Measurements from ENCODE around the gene LCT.

LCT gene

GRCh38 chr2:135783439-135783838, 53.5 kb downstream of the LCT start:
- H3K36me3 ChIP-seq (ENCODE audit: control insufficient read depth in 4 of 4, insufficient read depth in 4 of 4, low read length in 3 of 4), result peaks cover 28 to 93% (median 61%) of the 10 kb centered on the region in 4 experiments

GRCh38 chr2:135782231-135782630, 54.8 kb downstream of the LCT start:
- ChIA-PET POLR2A (no interaction called here), CTCF (interaction anchor here (1.0 to 4.6 kb wide), 6 partner anchors 9 to 93 kb away, joined by 3 to 26 read pairs (median 4); no protein-coding TSS in a partner anchor)
- no CpG with 5 or more reads among the region's 2 CpGs for WGBS (ENCODE audit: insufficient coverage)
- no peak for DNase-seq
- Histone ChIP-seq H3K27me3 (replicated peaks in 2 of 5; ENCODE audit: control insufficient read depth in 4 of 5, insufficient read depth in 5 of 5, low read length in 4 of 5) (no peaks in the 10 kb centered on the region), H3K27ac (ENCODE audit: insufficient read depth in 1 of 2, low read depth in 1 of 2, low read length in 2 of 2, poor library complexity in 1 of 2, severe bottlenecking in 2 of 2) (no peak overlapping the region), H3K9me3 (ENCODE audit: control extremely low read depth in 1 of 5, control insufficient read depth in 4 of 5, insufficient read depth in 2 of 5, low read depth in 1 of 5, low read length in 4 of 5) (peaks cover 0 to 3% (median 0%) of the 10 kb centered on the region in 5 experiments), H3K4me3 (ENCODE audit: control insufficient read depth in 1 of 7, extremely low read depth in 1 of 7, insufficient read depth in 4 of 7, low read depth in 2 of 7, low read length in 6 of 7) (no peak overlapping the region), H3K36me3 (ENCODE audit: control insufficient read depth in 4 of 4, insufficient read depth in 4 of 4, low read length in 3 of 4) (peaks cover 23 to 88% (median 58%) of the 10 kb centered on the region in 4 experiments), H3K4me1 (ENCODE audit: control extremely low read depth in 1 of 4, control insufficient read depth in 4 of 4, insufficient read depth in 4 of 4, low read length in 3 of 4) (no peaks in the 10 kb centered on the region)

More at GRCh38 chr2:135783439-135783838, 53.5 kb downstream of the LCT start:
- peaks cover 0 to 3% (median 0%) of the 10 kb centered on the region in 5 experiments for H3K9me3 ChIP-seq (ENCODE audit: control extremely low read depth in 1 of 5, control insufficient read depth in 4 of 5, insufficient read depth in 2 of 5, low read depth in 1 of 5, low read length in 4 of 5)
- H3K4me3 ChIP-seq (ENCODE audit: control insufficient read depth in 1 of 7, extremely low read depth in 1 of 7, insufficient read depth in 4 of 7, low read depth in 2 of 7, low read length in 6 of 7), result no peak overlapping the region
- H3K27ac ChIP-seq (ENCODE audit: insufficient read depth in 1 of 2, low read depth in 1 of 2, low read length in 2 of 2, poor library complexity in 1 of 2, severe bottlenecking in 2 of 2), result no peak overlapping the region
- CTCF ChIA-PET, result interaction anchor here (3.4 to 4.6 kb wide), 2 partner anchors 8 to 15 kb away, joined by 9 to 26 read pairs; no protein-coding TSS in a partner anchor
- H3K4me1 ChIP-seq (ENCODE audit: control extremely low read depth in 1 of 4, control insufficient read depth in 4 of 4, insufficient read depth in 4 of 4, low read length in 3 of 4), result no peaks in the 10 kb centered on the region
- no peaks in the 10 kb centered on the region for H3K27me3 ChIP-seq (replicated peaks in 2 of 5; ENCODE audit: control insufficient read depth in 4 of 5, insufficient read depth in 5 of 5, low read length in 4 of 5)
- POLR2A ChIA-PET, result no interaction called here
- DNase-seq, result no peak
- no CpG with 5 or more reads among the region's 3 CpGs for WGBS (ENCODE audit: insufficient coverage)

- Histone ChIP-seq H3K27me3 (replicated peaks in 2 of 5; ENCODE audit: control insufficient read depth in 4 of 5, insufficient read depth in 5 of 5, low read length in 4 of 5) (no peaks in the 10 kb centered on the region), H3K36me3 (ENCODE audit: control insufficient read depth in 4 of 4, insufficient read depth in 4 of 4, low read length in 3 of 4) (peaks cover 38 to 86% (median 63%) of the 10 kb centered on the region in 4 experiments), H3K27ac (ENCODE audit: insufficient read depth in 1 of 2, low read depth in 1 of 2, low read length in 2 of 2, poor library complexity in 1 of 2, severe bottlenecking in 2 of 2) (no peak overlapping the region), H3K4me3 (ENCODE audit: control insufficient read depth in 1 of 7, extremely low read depth in 1 of 7, insufficient read depth in 4 of 7, low read depth in 2 of 7, low read length in 6 of 7) (no peak overlapping the region), H3K4me1 (ENCODE audit: control extremely low read depth in 1 of 4, control insufficient read depth in 4 of 4, insufficient read depth in 4 of 4, low read length in 3 of 4) (peaks cover 0 to 1% (median 0%) of the 10 kb centered on the region in 4 experiments), H3K9me3 (ENCODE audit: control extremely low read depth in 1 of 5, control insufficient read depth in 4 of 5, insufficient read depth in 2 of 5, low read depth in 1 of 5, low read length in 4 of 5) (no peaks in the 10 kb centered on the region)
- WGBS (ENCODE audit: insufficient coverage), result 98% methylated on average over 7 of the region's 7 CpGs
- DNase-seq, result no peak
- CTCF ChIA-PET, result interaction anchor here (0.6 to 1.0 kb wide), 2 partner anchors 15 to 101 kb away, joined by 3 read pairs; no protein-coding TSS in a partner anchor
- POLR2A ChIA-PET, result no interaction called here
These were observed 60.6 kb downstream of the LCT start for GRCh38 chr2:135776367-135776766.

GRCh38 chr2:135775420-135775819, 61.6 kb downstream of the LCT start:
- no peak overlapping the region for H3K4me3 ChIP-seq (ENCODE audit: control insufficient read depth in 1 of 7, extremely low read depth in 1 of 7, insufficient read depth in 4 of 7, low read depth in 2 of 7, low read length in 6 of 7)
- WGBS (ENCODE audit: insufficient coverage), result no CpG with 5 or more reads among the region's 2 CpGs
- DNase-seq, result no peak
- CTCF ChIA-PET, result interaction anchor here (0.6 to 1.0 kb wide), 2 partner anchors 16 to 102 kb away, joined by 3 read pairs; no protein-coding TSS in a partner anchor
- no peaks in the 10 kb centered on the region for H3K27me3 ChIP-seq (replicated peaks in 2 of 5; ENCODE audit: control insufficient read depth in 4 of 5, insufficient read depth in 5 of 5, low read length in 4 of 5)
- peaks cover 0 to 1% (median 0%) of the 10 kb centered on the region in 4 experiments for H3K4me1 ChIP-seq (ENCODE audit: control extremely low read depth in 1 of 4, control insufficient read depth in 4 of 4, insufficient read depth in 4 of 4, low read length in 3 of 4)
- POLR2A ChIA-PET, result no interaction called here
- no peak overlapping the region for H3K27ac ChIP-seq (ENCODE audit: insufficient read depth in 1 of 2, low read depth in 1 of 2, low read length in 2 of 2, poor library complexity in 1 of 2, severe bottlenecking in 2 of 2)
- H3K36me3 ChIP-seq (ENCODE audit: control insufficient read depth in 4 of 4, insufficient read depth in 4 of 4, low read length in 3 of 4), result peaks cover 36 to 86% (median 61%) of the 10 kb centered on the region in 4 experiments
- no peaks in the 10 kb centered on the region for H3K9me3 ChIP-seq (ENCODE audit: control extremely low read depth in 1 of 5, control insufficient read depth in 4 of 5, insufficient read depth in 2 of 5, low read depth in 1 of 5, low read length in 4 of 5)

- H3K4me3 ChIP-seq (ENCODE audit: control insufficient read depth in 1 of 7, extremely low read depth in 1 of 7, insufficient read depth in 4 of 7, low read depth in 2 of 7, low read length in 6 of 7), result no peak overlapping the region
- no peak overlapping the region for H3K27ac ChIP-seq (ENCODE audit: insufficient read depth in 1 of 2, low read depth in 1 of 2, low read length in 2 of 2, poor library complexity in 1 of 2, severe bottlenecking in 2 of 2)
- POLR2A ChIA-PET, result no interaction called here
These were observed 63.1 kb downstream of the LCT start for GRCh38 chr2:135773917-135774316.

GRCh38 chr2:135773319-135773718, 63.7 kb downstream of the LCT start:
- CTCF ChIA-PET, result interaction anchor here (1.0 to 2.4 kb wide), 6 partner anchors 8 to 24 kb away, joined by 3 to 8 read pairs (median 4); no protein-coding TSS in a partner anchor
- H3K27me3 ChIP-seq (replicated peaks in 2 of 5; ENCODE audit: control insufficient read depth in 4 of 5, insufficient read depth in 5 of 5, low read length in 4 of 5), result no peaks in the 10 kb centered on the region
- DNase-seq, result no peak
- peaks cover 0 to 1% (median 0%) of the 10 kb centered on the region in 4 experiments for H3K4me1 ChIP-seq (ENCODE audit: control extremely low read depth in 1 of 4, control insufficient read depth in 4 of 4, insufficient read depth in 4 of 4, low read length in 3 of 4)
- no peaks in the 10 kb centered on the region for H3K9me3 ChIP-seq (ENCODE audit: control extremely low read depth in 1 of 5, control insufficient read depth in 4 of 5, insufficient read depth in 2 of 5, low read depth in 1 of 5, low read length in 4 of 5)
- H3K27ac ChIP-seq (ENCODE audit: insufficient read depth in 1 of 2, low read depth in 1 of 2, low read length in 2 of 2, poor library complexity in 1 of 2, severe bottlenecking in 2 of 2), result no peak overlapping the region
- POLR2A ChIA-PET, result no interaction called here
- no peak overlapping the region for H3K4me3 ChIP-seq (ENCODE audit: control insufficient read depth in 1 of 7, extremely low read depth in 1 of 7, insufficient read depth in 4 of 7, low read depth in 2 of 7, low read length in 6 of 7)
- 91% methylated on average over 1 of the region's 2 CpGs for WGBS (ENCODE audit: insufficient coverage)
- peaks cover 39 to 86% (median 53%) of the 10 kb centered on the region in 4 experiments for H3K36me3 ChIP-seq (ENCODE audit: control insufficient read depth in 4 of 4, insufficient read depth in 4 of 4, low read length in 3 of 4)

More at GRCh38 chr2:135773917-135774316, 63.1 kb downstream of the LCT start:
- CTCF ChIA-PET, result interaction anchor here (1.0 to 2.4 kb wide), 4 partner anchors 10 to 23 kb away, joined by 3 to 8 read pairs (median 4); no protein-coding TSS in a partner anchor
- Histone ChIP-seq H3K36me3 (ENCODE audit: control insufficient read depth in 4 of 4, insufficient read depth in 4 of 4, low read length in 3 of 4) (peaks cover 40 to 86% (median 56%) of the 10 kb centered on the region in 4 experiments), H3K4me1 (ENCODE audit: control extremely low read depth in 1 of 4, control insufficient read depth in 4 of 4, insufficient read depth in 4 of 4, low read length in 3 of 4) (peaks cover 0 to 1% (median 0%) of the 10 kb centered on the region in 4 experiments), H3K27me3 (replicated peaks in 2 of 5; ENCODE audit: control insufficient read depth in 4 of 5, insufficient read depth in 5 of 5, low read length in 4 of 5) (no peaks in the 10 kb centered on the region), H3K9me3 (ENCODE audit: control extremely low read depth in 1 of 5, control insufficient read depth in 4 of 5, insufficient read depth in 2 of 5, low read depth in 1 of 5, low read length in 4 of 5) (no peaks in the 10 kb centered on the region)
- peak in 2 of 3 donors; percentile 40 to 53 for DNase-seq

GRCh38 chr2:135768863-135769262, 68.1 kb downstream of the LCT start:
- Histone ChIP-seq H3K4me1 (ENCODE audit: control extremely low read depth in 1 of 4, control insufficient read depth in 4 of 4, insufficient read depth in 4 of 4, low read length in 3 of 4) (peaks cover 0 to 1% (median 0%) of the 10 kb centered on the region in 4 experiments), H3K9me3 (ENCODE audit: control extremely low read depth in 1 of 5, control insufficient read depth in 4 of 5, insufficient read depth in 2 of 5, low read depth in 1 of 5, low read length in 4 of 5) (no peaks in the 10 kb centered on the region), H3K4me3 (ENCODE audit: control insufficient read depth in 1 of 7, extremely low read depth in 1 of 7, insufficient read depth in 4 of 7, low read depth in 2 of 7, low read length in 6 of 7) (no peak overlapping the region), H3K36me3 (ENCODE audit: control insufficient read depth in 4 of 4, insufficient read depth in 4 of 4, low read length in 3 of 4) (peaks cover 37 to 84% (median 50%) of the 10 kb centered on the region in 4 experiments), H3K27ac (ENCODE audit: insufficient read depth in 1 of 2, low read depth in 1 of 2, low read length in 2 of 2, poor library complexity in 1 of 2, severe bottlenecking in 2 of 2) (no peak overlapping the region), H3K27me3 (replicated peaks in 2 of 5; ENCODE audit: control insufficient read depth in 4 of 5, insufficient read depth in 5 of 5, low read length in 4 of 5) (no peaks in the 10 kb centered on the region)
- ChIA-PET POLR2A (no interaction called here), CTCF (interaction anchor here (2.1 kb wide), 1 partner anchor 29 kb away, joined by 6 read pairs; no protein-coding TSS in a partner anchor)
- 96% methylated on average over 8 of the region's 8 CpGs for WGBS (ENCODE audit: insufficient coverage)
- no peak for DNase-seq

Measured in common myeloid progenitor, CD34-positive (primary cell).